Gastrocnemius medialis (tissue), 4 donors: ENCODE results near the gene CHTOP.
A peak's percentile ranks its signal among the peaks of the same experiment; 100 is the strongest.

ENCODE experiments used
- CTCF ChIP-seq, 5 experiments: fragments of 450-650 bp in 3 of 5; fragments of 200-600 bp in 2 of 5; sonication (generic) in 2 of 5; IDR thresholded peaks in 4 of 5; conservative IDR thresholded peaks in 1 of 5; 1 replicate in 4 of 5; 2 replicates in 1 of 5; pipeline ENCODE4 v1.5.1; 2016 to 2019; ENCODE audit warnings: antibody characterized with exemption in 5 of 5, mild to moderate bottlenecking in 3 of 5, moderate library complexity in 3 of 5
- POLR2A ChIP-seq, 2 donors: fragments of 450-650 bp; IDR thresholded peaks; one replicate each; pipeline ENCODE4 v1.6.1; 2017; ENCODE audit warnings: antibody characterized with exemption in 2 of 2, mild to moderate bottlenecking in 2 of 2, moderate library complexity in 2 of 2

GRCh38 chr1:153679337-153680119 lies 45.7 kb downstream of the CHTOP start:
- TF ChIP-seq CTCF (IDR thresholded peaks at IDR 0.05 in 4 of 5, conservative IDR thresholded peaks at IDR 0.05 in 1 of 5) = peak in 2 of 5 experiments; percentile 26 to 40
- no peak for TF ChIP-seq POLR2A (IDR thresholded peaks at IDR 0.05)
